Liver (tissue), 9 donors: Measurements from ENCODE around the gene SORL1. TPM values are rescaled to one million over a fixed set of nuclear protein-coding genes. Genes with fewer than 3 reads are reported as not detected.

ENCODE experiments used
- DNase-seq: peaks from one replicate; pipeline ENCODE4 v3.0.0-alpha.2; 2017; ENCODE audit warnings: low spot score
- H3K27ac ChIP-seq, 2 donors: one replicate each; pipeline ENCODE4 v1.7.0; 2013; ENCODE audit warnings: inconsistent platforms in 2 of 2, low read length in 2 of 2, control low read depth in 1 of 2, low read depth in 1 of 2, mild to moderate bottlenecking in 1 of 2
- H3K27me3 ChIP-seq, 4 donors: one replicate each; pipeline versions ENCODE4 v1.6.1 to v1.7.0; 2013; ENCODE audit warnings: low read length in 3 of 4, inconsistent platforms in 1 of 4, mild to moderate bottlenecking in 1 of 4, moderate library complexity in 1 of 4; ENCODE audit not compliant: control insufficient read depth in 4 of 4, insufficient read depth in 4 of 4
- H3K36me3 ChIP-seq, 4 donors: one replicate each; pipeline versions ENCODE4 v1.6.1 to v1.7.0; 2013; ENCODE audit warnings: low read length in 3 of 4, mild to moderate bottlenecking in 3 of 4, low read depth in 1 of 4, moderate library complexity in 1 of 4; ENCODE audit not compliant: control insufficient read depth in 4 of 4, insufficient read depth in 3 of 4
- H3K4me1 ChIP-seq, 4 donors: one replicate each; pipeline versions ENCODE4 v1.6.1 to v1.7.0; 2013; ENCODE audit warnings: low read length in 3 of 4, mild to moderate bottlenecking in 3 of 4, moderate library complexity in 1 of 4; ENCODE audit not compliant: control insufficient read depth in 4 of 4, insufficient read depth in 4 of 4
- H3K4me3 ChIP-seq, 3 donors: one replicate each; pipeline versions ENCODE4 v1.6.1 to v1.7.0; 2013; ENCODE audit warnings: low read length in 3 of 3, control low read depth in 1 of 3, low read depth in 1 of 3, mild to moderate bottlenecking in 1 of 3
- H3K9ac ChIP-seq, 2 donors: one replicate each; pipeline ENCODE4 v1.7.0; 2013; ENCODE audit warnings: low read length in 2 of 2, mild to moderate bottlenecking in 2 of 2, moderate library complexity in 2 of 2, control low read depth in 1 of 2, low read depth in 1 of 2
- H3K9me3 ChIP-seq, 4 donors: one replicate each; pipeline versions ENCODE4 v1.6.1 to v1.7.0; 2013; ENCODE audit warnings: low read length in 3 of 4; ENCODE audit not compliant: control insufficient read depth in 4 of 4
- EGR1 ChIP-seq, 2 donors: IDR thresholded peaks; 2 replicates each; pipeline ENCODE4 v1.6.1; 2016 to 2018; ENCODE audit warnings: antibody characterized with exemption in 2 of 2, low read depth in 2 of 2
- FOXA2 ChIP-seq: IDR thresholded peaks from 2 replicates; pipeline ENCODE4 v1.6.1; 2016; ENCODE audit warnings: antibody characterized with exemption
- GABPA ChIP-seq, 2 donors: IDR thresholded peaks in 1 of 2; conservative IDR thresholded peaks in 1 of 2; 2 replicates each; pipeline ENCODE4 v1.6.1; 2016; ENCODE audit warnings: antibody characterized with exemption in 2 of 2, mild to moderate bottlenecking in 1 of 2, moderate library complexity in 1 of 2
- HNF4A ChIP-seq, 2 donors: conservative IDR thresholded peaks; 2 replicates each; pipeline ENCODE4 v1.6.1; 2016; ENCODE audit warnings: antibody characterized with exemption in 2 of 2, mild to moderate bottlenecking in 2 of 2
- HNF4G ChIP-seq: IDR thresholded peaks from 2 replicates; pipeline ENCODE4 v1.6.1; 2016; ENCODE audit warnings: antibody characterized with exemption
- JUND ChIP-seq, 2 donors: IDR thresholded peaks; 2 replicates each; pipeline ENCODE4 v1.6.1; 2016; ENCODE audit warnings: antibody characterized with exemption in 2 of 2
- NR2F2 ChIP-seq: IDR thresholded peaks from 2 replicates; pipeline ENCODE4 v1.6.1; 2016; ENCODE audit warnings: antibody characterized with exemption
- RAD21 ChIP-seq, 2 donors: IDR thresholded peaks; 2 replicates each; pipeline ENCODE4 v1.6.1; 2016; ENCODE audit warnings: antibody characterized with exemption in 2 of 2, mild to moderate bottlenecking in 2 of 2
- RXRA ChIP-seq, 2 donors: IDR thresholded peaks; 2 replicates each; pipeline ENCODE4 v1.6.1; 2017 to 2018; ENCODE audit warnings: antibody characterized with exemption in 2 of 2, mild to moderate bottlenecking in 1 of 2
- SP1 ChIP-seq: IDR thresholded peaks from 2 replicates; pipeline ENCODE4 v1.6.1; 2018; ENCODE audit warnings: antibody characterized with exemption, mild to moderate bottlenecking
- YY1 ChIP-seq: IDR thresholded peaks from 2 replicates; pipeline ENCODE4 v1.6.1; 2016; ENCODE audit warnings: antibody characterized with exemption, mild to moderate bottlenecking
- WGBS: extraction: QIAGEN DNeasy Blood & Tissue Kit; methylation state at CpG from one replicate; pipeline ENCODE4 v1.1.7; 2013; 5-methylcytosine and 5-hydroxymethylcytosine counted together
- polyA plus RNA-seq, 2 donors: library from polyadenylated mRNA; stranded (reverse) in 1 of 2; unstranded in 1 of 2; fragments of 200-250 nt in 1 of 2; fragments of >200 nt in 1 of 2; fragmentation: Nextera tagmentation in 1 of 2; extraction: Ambion mirVana in 1 of 2; gene quantifications; one replicate each; pipeline versions ENCODE4 v1.2.1 to v1.2.3, GENCODE V29; 2013 to 2015
- total RNA-seq, 2 donors: library from RNA; depleted of rRNA; stranded (reverse); fragments of >200 nt; gene quantifications; one replicate each; pipeline ENCODE4 v1.2.3, GENCODE V29; 2014
- TF ChIP-seq, protein P1 (sequence below): fragments of 150-350 bp; IDR thresholded peaks from 2 replicates; pipeline ENCODE4 v1.5.1; 2017; ENCODE audit warnings: improper control_type of control experiment, low read depth, low read length; ENCODE audit not compliant: missing input control
- TF ChIP-seq, protein P2 (sequence below): IDR thresholded peaks from 2 replicates; pipeline ENCODE4 v1.6.1; 2016; ENCODE audit warnings: antibody characterized with exemption
- TF ChIP-seq, protein P3 (sequence below): IDR thresholded peaks from 2 replicates; pipeline ENCODE4 v1.6.1; 2016; ENCODE audit warnings: antibody characterized with exemption, mild to moderate bottlenecking
- TF ChIP-seq, protein P4 (sequence below): IDR thresholded peaks from 2 replicates; pipeline ENCODE4 v1.6.1; 2016; ENCODE audit warnings: antibody characterized with exemption
- donor health status: healthy.
- donor health status: healthy.
- donor health status: healthy.
- donor health status: healthy.
- donor health status: healthy.

The SORL1 gene
- total and polyA plus RNA-seq, 4 donors = 14.6 to 124 (median 25.4) TPM

DNA sequence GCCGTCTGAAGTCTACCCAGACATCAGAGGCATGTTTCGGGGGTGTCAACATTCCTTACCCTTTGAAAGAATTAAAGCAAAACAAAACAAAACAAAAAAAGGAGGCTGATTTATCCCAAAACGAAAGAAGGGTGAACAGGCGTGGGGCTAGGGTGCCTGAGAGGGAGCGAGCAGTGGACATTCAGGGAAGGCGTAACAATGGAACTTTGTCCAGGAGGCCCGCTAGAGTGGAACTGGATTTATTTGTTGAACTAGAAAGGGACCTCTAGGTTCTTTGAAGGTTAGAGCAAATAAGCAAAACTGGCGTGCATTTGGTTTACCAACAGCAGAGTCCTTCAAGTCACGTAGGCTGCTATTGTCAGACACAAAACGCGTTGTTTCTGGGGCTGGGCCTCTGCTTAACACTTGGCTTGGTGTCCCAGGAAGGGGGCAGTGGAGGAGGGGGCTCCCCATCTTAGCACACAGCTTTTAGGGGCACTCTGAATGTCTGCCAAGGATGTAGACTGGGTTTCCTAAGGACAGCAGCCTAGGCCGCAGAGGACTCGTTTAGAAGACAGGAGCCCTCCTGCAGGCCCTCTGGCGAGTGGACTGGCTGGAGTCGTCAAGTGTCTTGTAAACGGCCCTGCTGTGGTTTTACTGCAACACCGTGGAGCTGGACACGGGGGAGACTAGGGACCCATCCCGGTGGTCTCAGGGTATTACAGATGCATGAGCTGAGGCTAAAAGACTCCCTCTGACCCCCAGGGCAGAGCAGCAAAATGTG lies 204.4 kb downstream of the SORL1 start:
- TF ChIP-seq, protein P1, sequence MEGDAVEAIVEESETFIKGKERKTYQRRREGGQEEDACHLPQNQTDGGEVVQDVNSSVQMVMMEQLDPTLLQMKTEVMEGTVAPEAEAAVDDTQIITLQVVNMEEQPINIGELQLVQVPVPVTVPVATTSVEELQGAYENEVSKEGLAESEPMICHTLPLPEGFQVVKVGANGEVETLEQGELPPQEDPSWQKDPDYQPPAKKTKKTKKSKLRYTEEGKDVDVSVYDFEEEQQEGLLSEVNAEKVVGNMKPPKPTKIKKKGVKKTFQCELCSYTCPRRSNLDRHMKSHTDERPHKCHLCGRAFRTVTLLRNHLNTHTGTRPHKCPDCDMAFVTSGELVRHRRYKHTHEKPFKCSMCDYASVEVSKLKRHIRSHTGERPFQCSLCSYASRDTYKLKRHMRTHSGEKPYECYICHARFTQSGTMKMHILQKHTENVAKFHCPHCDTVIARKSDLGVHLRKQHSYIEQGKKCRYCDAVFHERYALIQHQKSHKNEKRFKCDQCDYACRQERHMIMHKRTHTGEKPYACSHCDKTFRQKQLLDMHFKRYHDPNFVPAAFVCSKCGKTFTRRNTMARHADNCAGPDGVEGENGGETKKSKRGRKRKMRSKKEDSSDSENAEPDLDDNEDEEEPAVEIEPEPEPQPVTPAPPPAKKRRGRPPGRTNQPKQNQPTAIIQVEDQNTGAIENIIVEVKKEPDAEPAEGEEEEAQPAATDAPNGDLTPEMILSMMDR = no peak
- TF ChIP-seq, protein P2, sequence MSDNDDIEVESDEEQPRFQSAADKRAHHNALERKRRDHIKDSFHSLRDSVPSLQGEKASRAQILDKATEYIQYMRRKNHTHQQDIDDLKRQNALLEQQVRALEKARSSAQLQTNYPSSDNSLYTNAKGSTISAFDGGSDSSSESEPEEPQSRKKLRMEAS = no peak
- TF ChIP-seq GABPA (IDR thresholded peaks at IDR 0.05 in 1 of 2, conservative IDR thresholded peaks at IDR 0.05 in 1 of 2) (no peak), FOXA2 (no peak), HNF4A (conservative IDR thresholded peaks at IDR 0.05) (peak; percentile 58 to 81), YY1 (peak; percentile 13), HNF4G (peak; percentile 5), RXRA (IDR thresholded peaks at IDR 0.05) (no peak)
- TF ChIP-seq, protein P3, sequence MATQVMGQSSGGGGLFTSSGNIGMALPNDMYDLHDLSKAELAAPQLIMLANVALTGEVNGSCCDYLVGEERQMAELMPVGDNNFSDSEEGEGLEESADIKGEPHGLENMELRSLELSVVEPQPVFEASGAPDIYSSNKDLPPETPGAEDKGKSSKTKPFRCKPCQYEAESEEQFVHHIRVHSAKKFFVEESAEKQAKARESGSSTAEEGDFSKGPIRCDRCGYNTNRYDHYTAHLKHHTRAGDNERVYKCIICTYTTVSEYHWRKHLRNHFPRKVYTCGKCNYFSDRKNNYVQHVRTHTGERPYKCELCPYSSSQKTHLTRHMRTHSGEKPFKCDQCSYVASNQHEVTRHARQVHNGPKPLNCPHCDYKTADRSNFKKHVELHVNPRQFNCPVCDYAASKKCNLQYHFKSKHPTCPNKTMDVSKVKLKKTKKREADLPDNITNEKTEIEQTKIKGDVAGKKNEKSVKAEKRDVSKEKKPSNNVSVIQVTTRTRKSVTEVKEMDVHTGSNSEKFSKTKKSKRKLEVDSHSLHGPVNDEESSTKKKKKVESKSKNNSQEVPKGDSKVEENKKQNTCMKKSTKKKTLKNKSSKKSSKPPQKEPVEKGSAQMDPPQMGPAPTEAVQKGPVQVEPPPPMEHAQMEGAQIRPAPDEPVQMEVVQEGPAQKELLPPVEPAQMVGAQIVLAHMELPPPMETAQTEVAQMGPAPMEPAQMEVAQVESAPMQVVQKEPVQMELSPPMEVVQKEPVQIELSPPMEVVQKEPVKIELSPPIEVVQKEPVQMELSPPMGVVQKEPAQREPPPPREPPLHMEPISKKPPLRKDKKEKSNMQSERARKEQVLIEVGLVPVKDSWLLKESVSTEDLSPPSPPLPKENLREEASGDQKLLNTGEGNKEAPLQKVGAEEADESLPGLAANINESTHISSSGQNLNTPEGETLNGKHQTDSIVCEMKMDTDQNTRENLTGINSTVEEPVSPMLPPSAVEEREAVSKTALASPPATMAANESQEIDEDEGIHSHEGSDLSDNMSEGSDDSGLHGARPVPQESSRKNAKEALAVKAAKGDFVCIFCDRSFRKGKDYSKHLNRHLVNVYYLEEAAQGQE = no peak
- TF ChIP-seq, protein P4, sequence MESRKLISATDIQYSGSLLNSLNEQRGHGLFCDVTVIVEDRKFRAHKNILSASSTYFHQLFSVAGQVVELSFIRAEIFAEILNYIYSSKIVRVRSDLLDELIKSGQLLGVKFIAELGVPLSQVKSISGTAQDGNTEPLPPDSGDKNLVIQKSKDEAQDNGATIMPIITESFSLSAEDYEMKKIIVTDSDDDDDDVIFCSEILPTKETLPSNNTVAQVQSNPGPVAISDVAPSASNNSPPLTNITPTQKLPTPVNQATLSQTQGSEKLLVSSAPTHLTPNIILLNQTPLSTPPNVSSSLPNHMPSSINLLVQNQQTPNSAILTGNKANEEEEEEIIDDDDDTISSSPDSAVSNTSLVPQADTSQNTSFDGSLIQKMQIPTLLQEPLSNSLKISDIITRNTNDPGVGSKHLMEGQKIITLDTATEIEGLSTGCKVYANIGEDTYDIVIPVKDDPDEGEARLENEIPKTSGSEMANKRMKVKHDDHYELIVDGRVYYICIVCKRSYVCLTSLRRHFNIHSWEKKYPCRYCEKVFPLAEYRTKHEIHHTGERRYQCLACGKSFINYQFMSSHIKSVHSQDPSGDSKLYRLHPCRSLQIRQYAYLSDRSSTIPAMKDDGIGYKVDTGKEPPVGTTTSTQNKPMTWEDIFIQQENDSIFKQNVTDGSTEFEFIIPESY = no peak
- H3K4me1 ChIP-seq = peaks cover 3 to 18% (median 8%) of the 10 kb centered on the region in 4 donors
- DNase-seq = no peak
- WGBS = 58% methylated on average over 19 of the region's 19 CpGs
- peak overlapping the region; percentile 25 to 46 (median 43) for H3K4me3 ChIP-seq
- H3K9me3 ChIP-seq = no peaks in the 10 kb centered on the region
- H3K27ac ChIP-seq = peak overlapping the region; percentile 83 to 93
- peak overlapping the region; percentile 78 for H3K9ac ChIP-seq
- H3K36me3 ChIP-seq = no peaks in the 10 kb centered on the region
- no peaks in the 10 kb centered on the region for H3K27me3 ChIP-seq

DNA sequence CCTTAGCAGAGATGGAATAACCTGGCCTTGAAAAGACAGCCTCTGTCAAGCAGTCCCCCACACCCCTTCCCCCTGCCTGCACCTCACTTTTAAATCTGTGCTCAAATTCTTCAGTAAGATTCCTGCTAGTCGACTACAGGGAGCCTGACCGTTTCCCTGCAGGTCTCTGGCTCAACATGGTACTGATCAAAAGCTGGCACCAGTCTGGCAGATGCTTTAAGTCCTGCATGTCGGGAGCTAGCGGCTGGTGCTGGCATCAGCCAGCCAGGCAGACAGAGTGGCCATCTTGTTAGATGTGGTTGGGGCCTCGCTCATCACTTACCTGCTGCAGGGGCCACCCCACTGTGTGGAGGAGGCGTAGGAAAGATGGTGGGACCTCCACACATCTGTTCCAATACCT lies 205.0 kb downstream of the SORL1 start:
- 92% methylated on average over 6 of the region's 6 CpGs for WGBS
- Histone ChIP-seq H3K27ac (no peak overlapping the region), H3K4me1 (peaks cover 3 to 18% (median 8%) of the 10 kb centered on the region in 4 donors), H3K27me3 (no peaks in the 10 kb centered on the region), H3K36me3 (no peaks in the 10 kb centered on the region), H3K4me3 (no peak overlapping the region), H3K9ac (no peak overlapping the region), H3K9me3 (no peaks in the 10 kb centered on the region)
- no peak for DNase-seq
- TF ChIP-seq EGR1 (IDR thresholded peaks at IDR 0.05; ENCODE audit: low read depth in 2 of 2) (no peak), HNF4A (conservative IDR thresholded peaks at IDR 0.05) (no peak), RAD21 (IDR thresholded peaks at IDR 0.05) (no peak), JUND (IDR thresholded peaks at IDR 0.05) (no peak), HNF4G (no peak), NR2F2 (no peak), GABPA (IDR thresholded peaks at IDR 0.05 in 1 of 2, conservative IDR thresholded peaks at IDR 0.05 in 1 of 2) (no peak), YY1 (no peak), SP1 (no peak)
- TF ChIP-seq, protein P3 = no peak
- TF ChIP-seq, protein P1 = no peak
